Neural cell (in vitro differentiated cells): ENCODE results near the gene ZNF607. TPM values are rescaled to one million over a fixed set of nuclear protein-coding genes. Genes with fewer than 3 reads are reported as not detected.

Experiments used
- H2AFZ ChIP-seq: fragments of 200-600, 300-800 bp; sonication (generic), shearing (Covaris generic); 2 replicates; pipeline ENCODE4 v1.6.0; 2014; ENCODE audit warnings: low read depth, mild to moderate bottlenecking, antibody characterized with exemption, low read length, moderate library complexity
- H3F3A ChIP-seq: fragments of 200-600 bp; shearing (Covaris generic); 2 replicates; pipeline ENCODE4 v1.6.1; 2016; ENCODE audit warnings: mild to moderate bottlenecking, moderate library complexity, mixed read lengths, antibody characterized with exemption, low read length; ENCODE audit not compliant: insufficient read depth, poor library complexity, severe bottlenecking
- H3K27ac ChIP-seq: fragments of 200-600, 300-800 bp; sonication (generic), shearing (Covaris generic); 2 replicates; pipeline ENCODE4 v1.5.1; 2014; ENCODE audit warnings: mild to moderate bottlenecking, low read length, moderate library complexity
- H3K27me3 ChIP-seq: fragments of 300-800, 200-600 bp; sonication (generic), shearing (Covaris generic); 2 replicates; pipeline ENCODE4 v1.6.0; 2014; ENCODE audit warnings: mild to moderate bottlenecking, low read depth, low read length, moderate library complexity; ENCODE audit not compliant: insufficient read depth
- H3K36me3 ChIP-seq: fragments of 300-800, 200-600 bp; sonication (generic), shearing (Covaris generic); 2 replicates; pipeline ENCODE4 v1.5.1; 2014; ENCODE audit warnings: mild to moderate bottlenecking, antibody characterized with exemption, low read length, moderate library complexity; ENCODE audit not compliant: insufficient read depth
- H3K4me2 ChIP-seq: fragments of 300-800, 200-600 bp; sonication (generic), shearing (Covaris generic); 2 replicates; pipeline ENCODE4 v1.6.0; 2014; ENCODE audit warnings: mild to moderate bottlenecking, low read length
- H3K4me3 ChIP-seq: fragments of 300-800, 200-600 bp; sonication (generic), shearing (Covaris generic); 2 replicates; pipeline ENCODE4 v1.5.1; 2014; ENCODE audit warnings: mild to moderate bottlenecking, low read length, moderate library complexity
- H3K79me2 ChIP-seq: fragments of 200-600 bp; shearing (Covaris generic); replicated peaks from 2 replicates; pipeline ENCODE4 v1.6.0; 2014; ENCODE audit warnings: mild to moderate bottlenecking, low read length, moderate library complexity; ENCODE audit not compliant: insufficient read depth
- H3K9ac ChIP-seq: fragments of 300-800, 200-600 bp; sonication (generic), shearing (Covaris generic); 2 replicates; pipeline ENCODE4 v1.6.1; 2016; ENCODE audit warnings: mild to moderate bottlenecking, low read length, mixed read lengths
- H3K9me2 ChIP-seq: fragments of 200-600 bp; shearing (Covaris generic); 2 replicates; pipeline ENCODE4 v1.6.1; 2016; ENCODE audit warnings: mild to moderate bottlenecking, low read length, mixed read lengths; ENCODE audit not compliant: insufficient read depth
- H3K9me3 ChIP-seq: fragments of 200-600, 300-800 bp; sonication (generic), shearing (Covaris generic); 2 replicates; pipeline ENCODE4 v1.6.1; 2016; ENCODE audit warnings: mild to moderate bottlenecking, mixed run types, low read length, moderate library complexity, mixed read lengths
- H4K20me1 ChIP-seq: fragments of 200-600 bp; shearing (Covaris generic); 2 replicates; pipeline ENCODE4 v1.6.1; 2016; ENCODE audit warnings: mild to moderate bottlenecking, mixed run types; ENCODE audit not compliant: insufficient read depth
- EP300 ChIP-seq: fragments of 450-650 bp; conservative IDR thresholded peaks from 2 replicates; pipeline ENCODE4 v1.6.1; 2014; ENCODE audit warnings: antibody characterized with exemption, mild to moderate bottlenecking, moderate library complexity; ENCODE audit not compliant: poor library complexity, severe bottlenecking
- EZH2 ChIP-seq: fragments of 200-600, 300-800 bp; shearing (Covaris generic), sonication (generic); IDR thresholded peaks from 2 replicates; pipeline ENCODE4 v1.6.1; 2014; ENCODE audit warnings: antibody characterized with exemption, low read length, borderline replicate concordance, mild to moderate bottlenecking; ENCODE audit not compliant: insufficient read depth, poor library complexity, severe bottlenecking
- MXI1 ChIP-seq: fragments of 450-650 bp; conservative IDR thresholded peaks from 2 replicates; pipeline ENCODE4 v1.6.1; 2014; ENCODE audit warnings: antibody characterized with exemption, mild to moderate bottlenecking; ENCODE audit not compliant: poor library complexity, severe bottlenecking
- POLR2AphosphoS5 ChIP-seq: IDR thresholded peaks from 2 replicates; pipeline ENCODE4 v1.6.1; 2012
- RAD21 ChIP-seq: fragments of 450-650 bp; conservative IDR thresholded peaks from 2 replicates; pipeline ENCODE4 v1.6.1; 2014; ENCODE audit warnings: antibody characterized with exemption, mild to moderate bottlenecking, moderate library complexity
- SMC3 ChIP-seq: fragments of 450-650 bp; conservative IDR thresholded peaks from 2 replicates; pipeline ENCODE4 v1.6.1; 2014; ENCODE audit warnings: antibody characterized with exemption, mild to moderate bottlenecking, moderate library complexity; ENCODE audit not compliant: poor library complexity
- TAF1 ChIP-seq: IDR thresholded peaks from 2 replicates; pipeline ENCODE4 v1.6.1; 2012; ENCODE audit warnings: low read depth
- polyA plus RNA-seq: library from polyadenylated mRNA; depleted of rRNA; stranded (reverse); fragments of >200 nt; gene quantifications from 2 replicates; pipeline ENCODE4 v1.2.3, GENCODE V29; 2014
- TF ChIP-seq, protein P1 (sequence below): IDR thresholded peaks from 2 replicates; pipeline ENCODE4 v1.6.1; 2012; ENCODE audit warnings: borderline replicate concordance
- TF ChIP-seq, protein P2 (sequence below): fragments of 450-650 bp; IDR thresholded peaks from 2 replicates; pipeline ENCODE4 v1.5.1; 2014; ENCODE audit warnings: antibody characterized with exemption, mild to moderate bottlenecking, moderate library complexity; ENCODE audit not compliant: poor library complexity, severe bottlenecking

The ZNF607 gene
- polyA plus RNA-seq, 1 donor from 2014 or later, result 13.4 TPM

GRCh38 chr19:37699057-37699456 is 20.5 kb downstream of the ZNF607 start:
- no peak overlapping the region for H3K4me2 ChIP-seq
- H3F3A ChIP-seq, result no peaks in the 10 kb centered on the region
- H3K9me2 ChIP-seq, result no peaks in the 10 kb centered on the region
- no peaks in the 10 kb centered on the region for H3K79me2 ChIP-seq
- no peak overlapping the region for H3K27ac ChIP-seq
- peaks cover 24% of the 10 kb centered on the region for H3K36me3 ChIP-seq
- H3K9me3 ChIP-seq, result no peaks in the 10 kb centered on the region
- no peaks in the 10 kb centered on the region for H4K20me1 ChIP-seq
- no peak overlapping the region for H3K4me3 ChIP-seq
- no peaks in the 10 kb centered on the region for H3K27me3 ChIP-seq
- no peak overlapping the region for H2AFZ ChIP-seq
- no peak overlapping the region for H3K9ac ChIP-seq
- no peak for TF ChIP-seq RAD21
- TF ChIP-seq EP300, result no peak
- TF ChIP-seq, protein P1, sequence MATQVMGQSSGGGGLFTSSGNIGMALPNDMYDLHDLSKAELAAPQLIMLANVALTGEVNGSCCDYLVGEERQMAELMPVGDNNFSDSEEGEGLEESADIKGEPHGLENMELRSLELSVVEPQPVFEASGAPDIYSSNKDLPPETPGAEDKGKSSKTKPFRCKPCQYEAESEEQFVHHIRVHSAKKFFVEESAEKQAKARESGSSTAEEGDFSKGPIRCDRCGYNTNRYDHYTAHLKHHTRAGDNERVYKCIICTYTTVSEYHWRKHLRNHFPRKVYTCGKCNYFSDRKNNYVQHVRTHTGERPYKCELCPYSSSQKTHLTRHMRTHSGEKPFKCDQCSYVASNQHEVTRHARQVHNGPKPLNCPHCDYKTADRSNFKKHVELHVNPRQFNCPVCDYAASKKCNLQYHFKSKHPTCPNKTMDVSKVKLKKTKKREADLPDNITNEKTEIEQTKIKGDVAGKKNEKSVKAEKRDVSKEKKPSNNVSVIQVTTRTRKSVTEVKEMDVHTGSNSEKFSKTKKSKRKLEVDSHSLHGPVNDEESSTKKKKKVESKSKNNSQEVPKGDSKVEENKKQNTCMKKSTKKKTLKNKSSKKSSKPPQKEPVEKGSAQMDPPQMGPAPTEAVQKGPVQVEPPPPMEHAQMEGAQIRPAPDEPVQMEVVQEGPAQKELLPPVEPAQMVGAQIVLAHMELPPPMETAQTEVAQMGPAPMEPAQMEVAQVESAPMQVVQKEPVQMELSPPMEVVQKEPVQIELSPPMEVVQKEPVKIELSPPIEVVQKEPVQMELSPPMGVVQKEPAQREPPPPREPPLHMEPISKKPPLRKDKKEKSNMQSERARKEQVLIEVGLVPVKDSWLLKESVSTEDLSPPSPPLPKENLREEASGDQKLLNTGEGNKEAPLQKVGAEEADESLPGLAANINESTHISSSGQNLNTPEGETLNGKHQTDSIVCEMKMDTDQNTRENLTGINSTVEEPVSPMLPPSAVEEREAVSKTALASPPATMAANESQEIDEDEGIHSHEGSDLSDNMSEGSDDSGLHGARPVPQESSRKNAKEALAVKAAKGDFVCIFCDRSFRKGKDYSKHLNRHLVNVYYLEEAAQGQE, result no peak
- TF ChIP-seq TAF1, result no peak
- no peak for TF ChIP-seq POLR2AphosphoS5
- no peak for TF ChIP-seq SMC3
- TF ChIP-seq MXI1, result no peak
- TF ChIP-seq, protein P2, sequence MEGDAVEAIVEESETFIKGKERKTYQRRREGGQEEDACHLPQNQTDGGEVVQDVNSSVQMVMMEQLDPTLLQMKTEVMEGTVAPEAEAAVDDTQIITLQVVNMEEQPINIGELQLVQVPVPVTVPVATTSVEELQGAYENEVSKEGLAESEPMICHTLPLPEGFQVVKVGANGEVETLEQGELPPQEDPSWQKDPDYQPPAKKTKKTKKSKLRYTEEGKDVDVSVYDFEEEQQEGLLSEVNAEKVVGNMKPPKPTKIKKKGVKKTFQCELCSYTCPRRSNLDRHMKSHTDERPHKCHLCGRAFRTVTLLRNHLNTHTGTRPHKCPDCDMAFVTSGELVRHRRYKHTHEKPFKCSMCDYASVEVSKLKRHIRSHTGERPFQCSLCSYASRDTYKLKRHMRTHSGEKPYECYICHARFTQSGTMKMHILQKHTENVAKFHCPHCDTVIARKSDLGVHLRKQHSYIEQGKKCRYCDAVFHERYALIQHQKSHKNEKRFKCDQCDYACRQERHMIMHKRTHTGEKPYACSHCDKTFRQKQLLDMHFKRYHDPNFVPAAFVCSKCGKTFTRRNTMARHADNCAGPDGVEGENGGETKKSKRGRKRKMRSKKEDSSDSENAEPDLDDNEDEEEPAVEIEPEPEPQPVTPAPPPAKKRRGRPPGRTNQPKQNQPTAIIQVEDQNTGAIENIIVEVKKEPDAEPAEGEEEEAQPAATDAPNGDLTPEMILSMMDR, result no peak
- TF ChIP-seq EZH2, result no peak

DNA sequence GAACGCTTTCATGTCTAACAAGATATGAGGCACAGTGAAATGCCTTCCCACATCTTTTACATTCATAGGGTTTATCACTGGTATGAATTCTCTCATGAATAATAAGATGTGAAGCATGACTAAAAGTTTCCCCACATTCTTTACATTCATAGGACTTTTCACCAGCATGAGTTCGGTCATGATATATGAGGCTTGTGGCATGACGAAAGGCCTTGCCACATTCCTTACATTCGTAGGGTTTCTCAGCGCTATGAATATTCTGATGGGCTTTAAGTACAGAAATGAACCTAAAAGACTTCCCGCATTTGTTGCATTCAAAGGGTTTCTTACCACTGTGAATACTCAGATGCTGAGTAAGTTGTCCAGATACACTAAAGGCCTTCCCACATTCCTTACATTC is 21.3 kb downstream of the ZNF607 start:
- Histone ChIP-seq H3K36me3 (peaks cover 24% of the 10 kb centered on the region), H3K27ac (no peak overlapping the region), H3K4me2 (no peak overlapping the region), H3K79me2 (no peaks in the 10 kb centered on the region), H3F3A (no peaks in the 10 kb centered on the region), H3K9me3 (no peaks in the 10 kb centered on the region), H3K9ac (no peak overlapping the region), H3K27me3 (no peaks in the 10 kb centered on the region), H4K20me1 (no peaks in the 10 kb centered on the region), H3K4me3 (no peak overlapping the region), H3K9me2 (no peaks in the 10 kb centered on the region), H2AFZ (no peak overlapping the region)
- no peak for TF ChIP-seq MXI1
- no peak for TF ChIP-seq SMC3
- TF ChIP-seq RAD21, result no peak
- TF ChIP-seq, protein P2, result no peak
- TF ChIP-seq EZH2, result no peak
- TF ChIP-seq TAF1, result no peak
- TF ChIP-seq EP300, result no peak
- TF ChIP-seq POLR2AphosphoS5, result no peak
- TF ChIP-seq, protein P1, result no peak
